Lung (tissue), 16 donors: ENCODE measurements around the gene GRAMD1A. TPM values are rescaled to one million over a fixed set of nuclear protein-coding genes. Genes with fewer than 3 reads are reported as not detected.

ENCODE experiments used
- ATAC-seq: fragments of 200-7000 bp; cut with Tn5 transposase; one replicate; pipeline ENCODE4 v1.9.1; 2020; ENCODE audit warnings: moderate number of reproducible peaks; ENCODE audit not compliant: insufficient read depth, low FRiP score
- DNase-seq, 3 donors: peaks; one replicate each; pipeline ENCODE4 v3.0.0-alpha.2; 2013 to 2017
- H3K27ac ChIP-seq, 2 donors: one replicate each; pipeline ENCODE4 v1.5.1; 2013; ENCODE audit warnings: mild to moderate bottlenecking in 2 of 2, moderate library complexity in 2 of 2, control low read depth in 1 of 2, inconsistent platforms in 1 of 2, low read depth in 1 of 2, low read length in 1 of 2
- H3K27me3 ChIP-seq, 3 donors: one replicate each; pipeline ENCODE4 v1.5.1; 2013; ENCODE audit warnings: low read length in 2 of 3; ENCODE audit not compliant: control insufficient read depth in 3 of 3, insufficient read depth in 3 of 3
- H3K36me3 ChIP-seq, 4 donors: one replicate each; pipeline ENCODE4 v1.5.1; 2013; ENCODE audit warnings: low read length in 4 of 4, mild to moderate bottlenecking in 1 of 4, moderate library complexity in 1 of 4; ENCODE audit not compliant: control insufficient read depth in 4 of 4, insufficient read depth in 4 of 4
- H3K4me1 ChIP-seq, 5 donors: one replicate each; pipeline ENCODE4 v1.5.1; 2013; ENCODE audit warnings: low read length in 5 of 5, mild to moderate bottlenecking in 2 of 5, moderate library complexity in 1 of 5; ENCODE audit not compliant: control insufficient read depth in 5 of 5, insufficient read depth in 5 of 5
- H3K4me3 ChIP-seq: one replicate; pipeline ENCODE4 v1.5.1; 2013; ENCODE audit warnings: mild to moderate bottlenecking, control low read depth, moderate library complexity
- H3K9ac ChIP-seq, 2 donors: one replicate each; pipeline ENCODE4 v1.5.1; 2013; ENCODE audit warnings: low read length in 2 of 2, control low read depth in 1 of 2; ENCODE audit not compliant: insufficient read depth in 1 of 2
- H3K9me3 ChIP-seq, 4 donors: one replicate each; pipeline ENCODE4 v1.5.1; 2013; ENCODE audit warnings: low read length in 3 of 4, mild to moderate bottlenecking in 1 of 4, moderate library complexity in 1 of 4; ENCODE audit not compliant: control insufficient read depth in 4 of 4, insufficient read depth in 3 of 4
- WGBS, 2 donors: extraction: QIAGEN DNeasy Blood & Tissue Kit; methylation state at CpG; one replicate each; pipeline ENCODE4 v1.1.7; 2013; 5-methylcytosine and 5-hydroxymethylcytosine counted together
- long read RNA-seq, 5 donors: transcript quantifications; one replicate each; lab custom pipeline, GENCODE V29; 2026
- polyA plus RNA-seq, 2 donors: library from polyadenylated mRNA; stranded (reverse); fragments of 200-250 nt; gene quantifications; one replicate each; pipeline ENCODE4 v1.2.1, GENCODE V29; 2013
- total RNA-seq, 2 donors: library from RNA; depleted of rRNA in 1 of 2; stranded (reverse); fragments of >200 nt in 1 of 2; gene quantifications; one replicate each; pipeline ENCODE4 v1.2.1, GENCODE V29; 2014 to 2021
- TF ChIP-seq, protein P1 (sequence below): IDR thresholded peaks from 2 replicates; pipeline ENCODE4 v1.5.1; 2012; ENCODE audit warnings: mild to moderate bottlenecking; ENCODE audit errors: control extremely low read depth, extremely low read depth
- donor health status: control.
- donor health status: control.
- donor health status: Bipolar disorder and iron deficiency.
- donor health status: healthy.
- donor health status: DM: yes; HTN: yes; CAD: no.

GRAMD1A gene
- total RNA-seq = 100 to 1,000 TPM; 130 to 137 TPM
- 100 to 1,000 TPM in 1 of 2 donors, 10 to 100 TPM in 1; 92.2 to 217 TPM for polyA plus RNA-seq
- long read RNA-seq, donor 1, partial matches to known transcripts = 26 of 41 reads
- long read RNA-seq, donor 1, other reads (novel, unspliced or antisense) = 12 of 41 reads
- long read RNA-seq, donor 2, partial matches to known transcripts = 0 of 3 reads
- long read RNA-seq, donor 2, other reads (novel, unspliced or antisense) = 0 of 3 reads
- long read RNA-seq, donor 3, partial matches to known transcripts = 5 of 20 reads
- long read RNA-seq, donor 3, other reads (novel, unspliced or antisense) = 12 of 20 reads
- long read RNA-seq, donor 4, partial matches to known transcripts = 0 of 1 reads
- long read RNA-seq, donor 4, other reads (novel, unspliced or antisense) = 0 of 1 reads
- long read RNA-seq, donor 5, partial matches to known transcripts = 39 of 66 reads
- long read RNA-seq, donor 5, other reads (novel, unspliced or antisense) = 24 of 66 reads

DNA sequence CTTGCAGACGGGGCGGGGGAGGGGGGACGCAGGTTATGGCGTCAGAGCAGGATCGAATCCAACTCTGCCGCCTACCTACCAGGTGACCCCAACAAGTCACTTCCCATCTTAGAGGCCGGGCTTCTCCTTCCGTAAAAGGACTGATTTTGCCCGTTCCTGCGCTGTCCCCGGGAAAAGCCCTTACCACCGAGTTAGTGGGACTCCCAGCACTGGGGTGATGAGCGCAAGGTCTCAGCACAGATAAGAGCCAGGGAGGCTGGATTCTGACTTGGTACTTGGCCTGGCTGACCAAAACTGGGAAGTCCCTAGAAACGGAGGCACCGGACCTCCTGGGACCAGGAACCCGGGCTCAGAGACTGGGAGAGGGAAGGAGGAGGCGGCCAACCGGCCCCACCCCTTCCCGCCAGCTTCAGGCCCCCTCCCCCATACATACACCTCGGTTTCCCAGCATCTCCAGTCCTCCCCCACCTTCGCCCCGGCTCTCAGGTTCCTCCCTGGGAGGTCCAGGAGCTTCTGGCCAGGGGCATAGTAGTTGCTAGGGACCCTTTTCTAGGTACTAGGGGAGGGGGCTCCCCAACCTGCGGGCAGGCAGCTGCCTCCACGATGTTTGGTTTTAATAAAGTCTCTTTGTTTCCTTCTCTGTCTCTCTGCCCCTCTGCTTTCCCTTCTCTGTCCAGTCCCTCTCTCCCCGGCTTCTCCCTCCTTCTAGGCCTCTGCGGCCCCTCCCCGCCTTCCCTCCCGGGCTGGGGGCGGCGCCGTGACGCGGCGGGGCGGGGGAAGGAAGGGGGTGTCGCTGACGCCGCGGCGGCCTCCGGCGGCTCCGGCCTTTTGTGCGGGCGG is at the start of gene GRAMD1A:
Gene GRAMD1A, plus strand, starts transcription at position 826 of the 840 bp plus-strand sequence. CDS start 156 bp downstream, outside the sequence.
- 2 to 3% methylated on average over 24 to 45 of the region's 45 CpGs for WGBS, 2 donors
- peak; percentile 83 for ATAC-seq
- peaks cover 0 to 40% (median 9%) of the 10 kb centered on the region in 5 donors for H3K4me1 ChIP-seq

GRCh38 chr19:34953092-34953491 is 47.0 kb upstream of the GRAMD1A start:
- Histone ChIP-seq H3K9me3 (peaks cover 13 to 49% (median 17%) of the 10 kb centered on the region in 4 donors), H3K4me3 (no peak overlapping the region), H3K9ac (no peak overlapping the region), H3K4me1 (no peaks in the 10 kb centered on the region), H3K27ac (no peak overlapping the region), H3K36me3 (peaks cover 10 to 27% (median 18%) of the 10 kb centered on the region in 4 donors), H3K27me3 (no peaks in the 10 kb centered on the region)
- TF ChIP-seq, protein P1, sequence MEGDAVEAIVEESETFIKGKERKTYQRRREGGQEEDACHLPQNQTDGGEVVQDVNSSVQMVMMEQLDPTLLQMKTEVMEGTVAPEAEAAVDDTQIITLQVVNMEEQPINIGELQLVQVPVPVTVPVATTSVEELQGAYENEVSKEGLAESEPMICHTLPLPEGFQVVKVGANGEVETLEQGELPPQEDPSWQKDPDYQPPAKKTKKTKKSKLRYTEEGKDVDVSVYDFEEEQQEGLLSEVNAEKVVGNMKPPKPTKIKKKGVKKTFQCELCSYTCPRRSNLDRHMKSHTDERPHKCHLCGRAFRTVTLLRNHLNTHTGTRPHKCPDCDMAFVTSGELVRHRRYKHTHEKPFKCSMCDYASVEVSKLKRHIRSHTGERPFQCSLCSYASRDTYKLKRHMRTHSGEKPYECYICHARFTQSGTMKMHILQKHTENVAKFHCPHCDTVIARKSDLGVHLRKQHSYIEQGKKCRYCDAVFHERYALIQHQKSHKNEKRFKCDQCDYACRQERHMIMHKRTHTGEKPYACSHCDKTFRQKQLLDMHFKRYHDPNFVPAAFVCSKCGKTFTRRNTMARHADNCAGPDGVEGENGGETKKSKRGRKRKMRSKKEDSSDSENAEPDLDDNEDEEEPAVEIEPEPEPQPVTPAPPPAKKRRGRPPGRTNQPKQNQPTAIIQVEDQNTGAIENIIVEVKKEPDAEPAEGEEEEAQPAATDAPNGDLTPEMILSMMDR = no peak
- no peak for ATAC-seq
- DNase-seq = no peak

More for the DNA sequence above, at the start of gene GRAMD1A:
- H3K9ac ChIP-seq = peak within 1 kb of the TSS; percentile 70 to 95
- H3K36me3 ChIP-seq = peaks cover 0 to 3% (median under 1%) of the 10 kb centered on the region in 4 donors
- DNase-seq = peak; percentile 92 to 94 (median 93)
- peak within 1 kb of the TSS; percentile 81 for H3K4me3 ChIP-seq
- H3K27ac ChIP-seq = peak within 1 kb of the TSS; percentile 64 to 99
- TF ChIP-seq, protein P1 = no peak
- H3K27me3 ChIP-seq = no peaks in the 10 kb centered on the region
- no peaks in the 10 kb centered on the region for H3K9me3 ChIP-seq

GRCh38 chr19:34957830-34958751 is 42.0 kb upstream of the GRAMD1A start:
- Histone ChIP-seq H3K9me3 (peaks cover 20 to 60% (median 41%) of the 10 kb centered on the region in 4 donors), H3K27ac (no peak overlapping the region), H3K27me3 (no peaks in the 10 kb centered on the region), H3K4me3 (no peak overlapping the region), H3K9ac (no peak overlapping the region), H3K4me1 (peaks cover 0 to 10% (median 2%) of the 10 kb centered on the region in 5 donors), H3K36me3 (peaks cover 30 to 53% (median 39%) of the 10 kb centered on the region in 4 donors)
- DNase-seq (no peak), ATAC-seq (no peak)
- 94 to 95% methylated on average over 22 of the region's 22 CpGs for WGBS, 2 donors
- TF ChIP-seq, protein P1 = no peak
